ENCODE results near the gene YEATS2.

DNA sequence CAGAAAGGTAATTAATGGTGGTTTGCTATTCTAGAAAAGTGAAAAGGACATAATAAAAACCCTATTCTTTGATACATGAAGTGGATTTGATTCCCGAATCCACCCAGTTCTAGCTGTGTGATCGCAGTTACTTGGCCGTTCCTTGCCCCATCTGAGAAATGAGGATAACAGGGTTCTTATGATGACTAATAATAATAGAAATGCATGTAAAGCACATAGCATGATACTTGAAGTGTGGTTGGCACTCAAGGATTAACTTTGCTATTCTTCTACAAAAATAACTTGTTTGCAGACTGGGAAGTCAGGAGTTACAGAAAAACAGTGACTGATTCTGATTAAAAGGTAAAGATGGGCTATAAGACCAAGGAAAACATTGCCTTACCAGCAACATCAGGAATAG is 160.3 kb downstream of the YEATS2 start:
- TF ChIP-seq POLR2A (IDR thresholded peaks at IDR 0.05; ENCODE audit: low read depth, low read length) (no peak), POLR2AphosphoS5 (IDR thresholded peaks at IDR 0.05; ENCODE audit: low read depth, low read length) (no peak), SPI1 (IDR thresholded peaks at IDR 0.05; ENCODE audit: low read depth, low read length) (no peak), TAF1 (IDR thresholded peaks at IDR 0.05; ENCODE audit: low read depth, low read length) (no peak), PAX5 (IDR thresholded peaks at IDR 0.05; ENCODE audit: insufficient read depth, low read length, severe bottlenecking) (no peak)

Measured in GM12891 (cell line).